GM19238 (cell line): ENCODE data around the gene REG1B.

Experiments
- DNase-seq: peaks from one replicate; pipeline ENCODE4 v3.0.0; 2011; ENCODE audit warnings: low spot score; ENCODE audit not compliant: insufficient read length

REG1B gene, protein sequence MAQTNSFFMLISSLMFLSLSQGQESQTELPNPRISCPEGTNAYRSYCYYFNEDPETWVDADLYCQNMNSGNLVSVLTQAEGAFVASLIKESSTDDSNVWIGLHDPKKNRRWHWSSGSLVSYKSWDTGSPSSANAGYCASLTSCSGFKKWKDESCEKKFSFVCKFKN

DNA sequence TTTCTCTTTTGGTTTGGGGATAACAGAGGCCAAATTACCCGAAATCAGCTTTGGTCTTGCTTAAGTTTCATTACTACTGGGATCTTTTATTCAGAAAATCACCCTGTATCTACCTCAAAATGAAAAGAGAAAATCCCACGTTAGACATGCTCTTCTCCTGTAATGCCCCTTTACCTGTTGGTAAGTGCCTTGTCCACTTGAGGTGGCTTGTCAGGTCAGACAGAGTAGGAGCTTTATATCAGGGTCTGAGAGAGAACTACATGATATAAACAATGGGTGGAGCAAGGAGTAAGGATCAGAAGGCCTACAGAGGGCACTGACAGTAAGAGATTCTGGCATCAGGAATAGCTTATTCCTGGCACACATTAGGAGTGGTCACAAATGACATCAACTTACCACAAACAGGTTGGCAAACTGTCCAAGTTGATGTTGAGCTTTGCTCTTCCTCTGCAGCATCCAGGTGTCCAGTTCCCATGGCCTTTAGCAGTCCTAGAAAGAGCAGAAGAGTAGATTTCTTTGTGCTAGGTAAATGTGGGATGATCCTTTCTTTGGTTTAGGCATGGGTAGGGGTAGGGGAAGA is at the start of gene REG1B:
Gene REG1B (minus strand): TSS at position 209 of the 580 bp plus-strand sequence. CDS start 381 bp downstream, outside the sequence.
- no peak for DNase-seq

DNA sequence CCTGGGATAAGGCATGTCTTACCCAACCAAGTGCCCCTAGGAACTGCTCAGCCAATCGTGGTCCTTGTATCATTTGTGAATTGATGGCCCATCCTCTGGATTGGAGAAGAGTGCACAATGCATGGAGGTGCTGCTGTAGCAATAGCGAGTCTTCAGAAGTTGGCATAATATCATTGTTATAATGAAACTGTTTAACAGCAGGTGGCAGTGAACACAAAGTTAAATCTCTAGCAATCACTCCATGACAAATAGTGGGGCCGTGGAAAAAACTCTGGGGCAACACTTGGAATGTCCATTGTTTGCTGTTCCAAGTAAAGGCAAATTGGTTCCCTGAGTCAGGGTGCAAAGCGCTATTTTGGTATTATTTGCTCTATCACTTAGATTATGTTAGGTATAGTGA is 43.9 kb upstream of the REG1B start:
- DNase-seq, result no peak

DNA sequence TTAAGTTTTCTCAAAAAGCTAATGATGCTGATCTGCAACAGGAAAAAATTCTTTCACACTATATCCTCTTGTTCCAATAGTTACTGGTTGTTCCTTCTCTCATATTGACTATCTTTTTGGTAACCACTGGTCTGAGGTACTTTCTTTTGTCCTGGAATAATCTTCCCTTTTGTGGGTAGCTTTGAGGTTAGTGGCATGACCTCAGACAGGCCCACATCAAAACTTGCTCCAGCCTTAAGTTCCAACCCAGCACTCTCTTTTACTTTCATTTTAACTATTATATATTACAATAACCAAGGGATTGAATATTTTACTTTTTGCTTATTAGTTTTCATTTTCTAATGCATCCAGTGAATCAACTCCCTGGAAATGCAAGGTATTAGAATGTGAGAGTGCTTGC is 42.0 kb upstream of the REG1B start:
- DNase-seq, result no peak

DNA sequence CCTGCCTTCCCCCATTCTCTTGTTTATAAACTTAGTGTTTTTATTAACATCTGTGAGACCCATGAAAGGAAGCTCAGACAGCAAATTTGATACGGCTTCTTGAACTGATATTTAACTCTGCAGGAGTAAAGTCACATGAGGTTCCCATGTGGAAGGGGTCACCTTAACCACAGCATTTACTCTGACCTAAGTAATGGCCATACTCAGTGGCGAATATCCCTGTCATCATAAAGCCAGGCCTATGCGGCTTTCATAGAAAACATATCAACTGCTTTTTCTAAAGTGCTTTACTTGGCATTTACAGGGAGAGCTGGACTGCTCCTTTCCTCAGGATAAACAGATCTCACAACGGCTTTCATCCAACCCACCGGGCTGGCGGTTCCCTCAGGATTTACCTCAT is 41.5 kb upstream of the REG1B start:
- no peak for DNase-seq

DNA sequence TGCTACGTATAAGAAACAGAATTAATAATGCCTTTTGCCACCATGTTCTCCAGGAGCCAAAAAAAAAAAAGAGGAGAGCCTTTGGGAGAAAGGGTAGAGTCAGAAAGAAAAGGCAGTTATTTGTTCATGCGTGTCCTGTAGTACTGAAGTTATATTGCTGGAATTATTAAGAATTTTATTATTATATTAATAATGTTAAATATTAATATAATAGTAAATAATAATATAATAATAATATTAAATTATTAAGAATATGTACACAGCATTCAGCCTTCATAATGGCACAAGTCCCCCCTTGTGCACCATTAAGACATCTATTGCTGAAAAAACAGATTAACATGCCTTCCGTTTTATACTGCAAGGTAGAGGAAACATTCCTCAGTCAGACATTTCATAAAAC is 40.6 kb upstream of the REG1B start:
- DNase-seq, result no peak

DNA sequence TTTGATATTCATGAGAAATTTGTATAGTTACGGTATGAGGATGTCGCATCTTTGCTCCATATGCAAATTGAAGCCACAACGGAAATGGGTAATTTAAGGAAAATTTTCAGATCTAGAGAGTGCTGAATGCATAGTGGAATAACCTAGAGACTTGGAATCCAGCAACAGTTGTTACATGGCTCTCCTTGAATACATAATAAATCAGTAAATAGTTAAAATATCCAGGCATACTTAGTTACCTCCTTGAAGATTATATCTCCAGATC is 37.9 kb upstream of the REG1B start:
- DNase-seq, result no peak

DNA sequence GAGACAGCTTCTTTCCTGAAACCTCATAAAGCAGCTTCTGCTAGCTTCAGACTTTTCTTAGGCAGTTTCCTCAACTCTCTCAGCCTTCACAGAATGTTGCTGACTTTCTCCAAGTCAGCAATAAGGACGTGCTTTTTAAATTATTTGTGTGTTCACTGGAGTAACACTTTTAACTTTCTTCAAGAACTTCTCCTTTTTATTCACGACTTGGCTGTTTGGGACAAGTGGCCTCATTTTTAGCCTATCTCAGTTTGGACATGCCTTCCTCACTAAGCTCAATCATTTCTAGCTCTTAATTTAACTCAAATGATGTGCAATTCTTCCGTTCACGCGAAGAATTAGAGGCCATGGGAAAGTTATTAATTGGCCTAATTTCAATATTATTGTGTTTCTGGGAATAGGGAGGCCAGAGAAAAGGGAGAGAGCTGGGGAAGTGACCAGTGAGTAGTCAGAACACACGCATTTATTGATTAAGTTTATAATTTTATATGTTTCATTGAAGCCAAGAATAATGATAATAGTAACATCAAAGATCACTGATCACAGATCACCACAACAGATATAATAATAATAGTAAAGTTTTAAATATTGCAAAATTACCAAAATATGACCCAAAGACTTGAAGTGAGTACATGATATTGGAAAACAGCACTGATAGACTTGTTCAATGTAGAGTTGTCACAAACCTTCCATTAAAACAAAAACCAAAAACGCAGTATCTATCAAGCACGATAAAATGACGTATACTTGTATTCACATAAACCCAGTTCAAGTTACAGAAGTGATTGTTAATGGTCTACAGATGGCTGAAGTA is 37.3 kb upstream of the REG1B start:
- DNase-seq, result no peak

DNA sequence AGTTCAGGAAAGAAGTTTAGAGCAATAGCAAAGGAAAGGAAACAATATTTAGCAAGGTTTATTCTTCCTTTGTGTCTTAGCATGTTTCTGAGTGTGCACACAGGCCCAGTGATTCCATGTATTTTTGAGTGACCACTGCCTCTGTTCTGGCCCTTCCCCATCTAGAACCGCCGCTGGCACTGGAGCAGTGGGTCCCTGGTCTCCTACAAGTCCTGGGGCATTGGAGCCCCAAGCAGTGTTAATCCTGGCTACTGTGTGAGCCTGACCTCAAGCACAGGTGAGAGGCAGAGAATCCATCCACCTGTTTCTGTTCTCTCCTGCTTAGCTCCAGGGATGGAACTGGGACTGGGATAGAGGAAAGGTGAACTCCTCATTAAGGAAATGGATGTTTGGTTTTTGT is 34.9 kb upstream of the REG1B start:
- no peak for DNase-seq

DNA sequence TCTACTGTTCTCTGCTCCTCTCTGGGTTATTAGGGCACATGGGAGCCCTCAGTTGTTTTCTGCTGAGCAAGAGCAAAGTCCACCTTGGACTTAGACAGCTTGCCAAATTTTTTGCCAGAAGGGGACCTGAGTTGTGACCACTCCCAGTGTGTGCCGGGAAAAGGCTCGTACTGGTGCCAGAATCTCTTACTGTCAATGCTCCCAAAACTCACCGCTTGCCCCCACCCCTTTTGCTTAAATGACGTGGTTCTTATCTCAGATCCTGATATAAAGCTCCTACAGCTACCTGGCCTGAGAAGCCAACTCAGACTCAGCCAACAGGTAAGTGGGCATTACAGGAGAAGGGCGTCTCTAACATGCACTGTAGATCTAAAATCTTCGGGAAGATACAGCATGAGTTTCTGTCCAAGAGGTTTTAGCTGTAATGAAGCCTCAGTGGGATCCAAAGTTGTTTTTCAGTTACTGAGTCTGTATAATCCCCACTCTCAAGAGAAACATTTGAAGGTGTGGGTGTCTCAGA is 32.5 kb upstream of the REG1B start, which contains the start of gene REG1A:
Gene REG1A (plus strand): TSS at position 295 of the 520 bp plus-strand sequence. CDS start 374 bp downstream, outside the sequence.
- no peak for DNase-seq

DNA sequence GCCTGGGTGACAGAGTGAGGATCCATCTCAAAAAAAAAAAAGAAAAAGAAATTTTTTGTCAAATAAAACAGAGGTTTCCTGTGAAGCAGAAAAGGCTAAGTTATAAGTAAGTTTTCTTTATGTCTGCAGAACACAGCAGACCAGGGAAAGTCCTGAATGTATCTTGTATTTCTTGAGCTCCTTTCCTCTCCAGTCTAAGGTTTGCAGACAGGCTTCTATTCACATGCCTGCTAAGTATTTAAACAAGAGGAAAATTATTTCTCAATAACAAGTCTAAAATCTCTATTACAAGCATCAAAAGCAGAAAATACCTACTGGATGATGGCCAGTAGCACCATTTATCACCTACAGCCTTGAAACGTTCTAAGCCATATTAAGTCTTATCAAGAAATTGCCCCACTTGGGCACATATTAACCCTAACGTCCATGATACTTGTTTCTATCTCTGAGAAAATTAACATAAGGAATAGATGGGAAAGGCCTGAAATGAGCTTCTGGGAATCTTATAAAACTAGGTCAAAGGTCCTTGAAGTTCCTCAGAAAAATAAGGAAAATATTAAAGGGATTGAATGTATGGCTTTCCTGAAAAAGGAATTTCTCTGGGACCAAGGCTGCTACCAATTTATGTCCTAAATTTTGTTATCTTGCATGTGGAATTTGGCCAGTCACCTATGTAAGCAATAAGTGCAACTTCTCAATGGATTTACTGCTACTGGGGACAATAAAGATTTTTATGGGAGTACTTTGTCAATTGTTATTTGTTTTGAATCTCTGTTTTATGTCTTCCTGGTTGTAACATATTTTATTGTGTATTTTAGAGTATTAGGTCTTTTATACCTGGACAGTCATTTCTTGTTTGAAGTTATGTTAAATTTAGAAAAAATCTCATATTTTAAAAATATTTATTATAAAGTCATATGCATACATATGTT is 29.5 kb upstream of the REG1B start:
- no peak for DNase-seq

DNA sequence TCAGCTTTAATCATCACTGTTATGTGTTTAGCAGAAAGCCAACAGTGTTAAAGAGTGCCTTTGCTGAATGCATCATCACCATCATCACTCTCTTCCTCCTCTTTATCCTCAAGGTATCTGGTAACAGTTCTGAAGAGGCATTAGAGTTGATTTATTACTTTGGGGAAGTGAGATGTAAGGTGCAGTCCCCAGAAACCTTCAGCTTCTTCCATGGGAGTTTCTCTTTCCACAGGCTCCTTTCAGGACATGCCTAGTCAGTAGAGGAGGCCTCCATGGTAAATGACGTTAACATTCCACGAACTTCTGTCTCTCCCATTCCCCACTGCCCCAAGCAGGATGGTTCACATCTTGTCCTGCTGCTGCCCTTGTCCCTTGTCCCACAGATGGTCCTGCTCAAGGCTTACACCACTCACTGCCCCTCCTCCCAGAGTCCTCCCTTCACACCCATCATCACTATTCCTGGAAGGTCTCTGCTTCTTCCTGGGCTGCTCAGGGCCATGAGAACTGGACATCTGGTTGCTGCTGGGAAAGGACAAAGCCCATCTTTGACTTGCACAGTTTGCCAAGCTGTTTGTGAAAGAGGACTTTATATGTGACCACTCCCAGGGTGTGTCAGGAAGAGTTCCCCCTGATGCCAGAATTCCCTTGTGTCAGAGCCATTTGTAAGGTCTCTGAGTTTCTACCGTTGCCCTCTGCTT is 27.2 kb upstream of the REG1B start:
- no peak for DNase-seq

DNA sequence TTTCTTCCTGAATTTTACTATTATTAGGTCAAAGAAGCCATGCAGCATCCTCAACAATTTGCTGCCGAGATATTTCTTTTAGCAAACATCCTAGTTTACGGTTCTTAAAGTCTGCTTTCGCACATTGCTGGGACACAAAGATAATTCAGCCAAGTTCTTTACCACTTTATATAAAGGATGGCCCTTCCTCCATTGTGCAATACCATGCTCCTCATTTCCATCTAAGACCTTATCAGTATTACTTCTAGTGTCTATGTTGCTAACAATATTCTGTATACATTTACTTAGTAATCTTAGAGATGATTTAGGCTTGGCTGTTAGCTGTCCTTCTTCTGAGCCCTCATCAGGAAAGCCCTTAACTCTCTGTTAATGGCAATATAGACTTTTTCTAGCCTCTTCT is 24.5 kb upstream of the REG1B start:
- DNase-seq, result no peak

DNA sequence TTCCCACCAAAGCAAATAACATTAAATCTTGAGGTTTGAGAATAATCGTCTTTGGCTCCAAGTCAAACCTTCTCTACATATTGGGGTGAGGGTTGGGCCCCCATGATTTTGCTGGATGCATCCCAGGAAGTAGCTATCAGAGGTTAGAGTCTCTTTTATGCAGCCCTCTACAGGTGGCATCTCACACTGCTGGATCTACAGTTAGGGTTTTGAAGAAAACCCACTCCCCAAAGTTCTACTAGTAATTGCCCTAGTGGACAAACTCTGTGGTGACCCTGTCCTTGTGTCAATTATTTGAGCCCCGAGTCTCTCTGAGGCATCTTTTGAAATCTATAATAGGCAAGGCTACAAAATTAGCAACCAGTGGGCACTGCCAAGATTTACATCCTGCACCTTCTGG is 17.5 kb upstream of the REG1B start:
- no peak for DNase-seq

DNA sequence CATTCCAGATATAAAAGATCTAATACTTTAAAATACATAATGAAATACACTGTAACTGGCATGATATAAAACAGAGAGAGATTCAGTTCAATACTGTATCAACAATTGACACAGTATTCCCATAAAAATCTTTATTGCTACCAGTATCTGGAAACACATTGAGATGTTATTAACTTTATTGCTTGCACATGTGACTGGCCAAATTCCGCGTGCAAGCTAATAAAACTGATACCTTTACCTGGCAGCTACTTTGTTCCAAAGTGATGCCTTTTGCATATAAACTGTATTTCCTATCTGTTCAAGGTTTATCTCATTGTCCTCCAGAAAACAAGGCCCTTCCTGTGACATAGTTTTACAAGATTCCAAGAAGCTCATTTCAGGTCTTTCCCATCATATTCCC is 15.4 kb upstream of the REG1B start:
- no peak for DNase-seq

DNA sequence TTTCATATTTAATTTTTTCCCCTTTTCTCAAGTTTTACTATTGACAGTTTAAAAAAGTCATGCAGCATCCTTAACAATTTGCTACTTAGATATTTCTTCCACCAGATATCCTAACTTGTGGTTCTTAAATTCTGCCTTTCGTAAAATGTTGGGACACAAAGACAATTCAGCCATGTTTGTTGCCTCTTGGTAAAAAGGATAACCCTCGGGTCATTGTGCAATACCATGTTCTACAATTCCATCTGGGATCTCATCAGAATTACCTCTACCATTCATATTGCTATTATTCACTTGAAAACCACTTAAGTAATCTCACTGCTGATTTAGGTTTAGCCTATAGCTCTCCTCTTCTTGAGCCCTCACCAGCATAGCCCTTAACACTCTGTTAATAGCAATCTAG is 13.2 kb upstream of the REG1B start:
- no peak for DNase-seq

DNA sequence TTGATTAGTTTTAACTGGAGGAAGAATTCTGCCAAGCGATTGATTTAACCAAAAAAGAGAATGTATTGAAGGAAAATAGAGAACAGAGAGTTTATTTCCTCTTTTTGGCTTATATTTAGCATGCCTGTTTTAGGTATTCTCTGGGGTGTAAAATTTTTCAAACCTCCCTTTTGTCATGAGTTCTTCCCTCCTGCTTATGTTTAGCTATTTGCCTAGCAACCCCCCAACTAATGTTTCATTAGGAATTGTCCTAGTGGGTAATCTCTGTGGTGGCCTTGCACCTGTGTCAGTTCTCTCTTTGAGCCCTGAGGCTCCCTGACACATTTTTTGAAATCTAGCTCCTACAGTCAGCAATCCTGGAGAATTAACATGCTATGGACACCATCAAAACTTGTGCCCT is 12.5 kb upstream of the REG1B start:
- no peak for DNase-seq

DNA sequence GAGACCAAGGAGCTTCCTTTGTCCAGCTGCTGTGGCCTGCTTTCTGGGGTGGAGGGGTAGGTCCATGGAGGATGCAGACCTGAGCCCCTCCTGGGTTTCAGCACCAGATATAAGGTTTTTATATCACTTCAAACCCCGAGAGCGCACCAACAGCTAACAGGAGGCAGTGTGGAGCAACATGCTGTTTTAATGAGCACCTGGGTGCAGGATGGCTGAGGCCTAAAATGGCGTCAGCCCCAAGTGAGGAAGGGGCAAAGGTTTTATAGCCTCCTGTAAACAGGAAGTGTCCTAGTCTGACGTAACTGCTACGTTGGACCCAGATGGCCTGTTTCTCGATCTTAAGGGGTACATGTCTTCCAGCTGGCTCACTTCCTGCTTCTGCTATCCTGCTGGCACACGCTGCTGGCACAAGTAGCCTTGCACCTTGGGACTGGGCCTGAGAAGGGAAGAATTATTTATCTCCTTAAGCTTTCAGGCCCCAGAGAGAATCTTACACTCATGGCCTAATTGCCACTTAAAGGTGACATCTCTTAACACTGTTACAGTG is 11.4 kb upstream of the REG1B start:
- DNase-seq, result no peak

DNA sequence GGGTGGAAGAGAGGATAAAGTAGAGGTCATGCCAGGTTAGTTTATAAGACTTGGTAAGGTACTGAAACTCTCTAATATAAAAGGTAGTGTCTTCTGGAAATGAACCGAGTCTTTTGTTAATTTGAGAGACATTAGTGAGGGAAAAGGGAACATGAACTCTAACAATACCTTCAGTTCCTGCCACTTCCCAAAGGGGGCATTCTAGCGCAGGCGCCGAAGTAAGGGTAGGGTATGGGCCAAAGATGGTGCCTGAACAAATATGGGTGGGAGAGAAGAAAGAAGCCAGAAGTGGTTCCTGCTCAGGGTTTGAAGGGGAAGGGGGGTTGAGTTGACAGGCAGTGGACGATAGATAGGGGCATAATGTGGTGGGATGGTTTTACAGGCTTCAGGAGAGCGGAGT is 10.1 kb upstream of the REG1B start:
- DNase-seq, result no peak

DNA sequence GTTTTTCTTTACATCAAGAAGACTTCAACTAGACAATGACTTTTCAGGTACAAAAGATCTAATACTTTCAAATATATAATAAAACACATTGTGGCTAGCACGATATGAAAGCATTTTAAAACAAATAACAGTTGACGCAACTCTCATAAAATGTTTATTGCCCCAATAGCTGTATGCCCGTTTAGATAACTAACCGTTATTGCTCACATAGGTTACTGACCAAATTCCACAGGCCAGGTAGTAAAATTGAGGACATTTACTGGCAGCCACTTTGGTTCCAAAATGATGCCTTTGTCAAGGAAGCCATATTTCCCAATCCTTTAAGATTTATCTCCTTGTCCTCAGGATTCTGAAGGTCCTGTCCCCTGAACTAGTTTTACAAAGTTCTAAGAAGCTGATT is 2.9 kb upstream of the REG1B start:
- no peak for DNase-seq

DNA sequence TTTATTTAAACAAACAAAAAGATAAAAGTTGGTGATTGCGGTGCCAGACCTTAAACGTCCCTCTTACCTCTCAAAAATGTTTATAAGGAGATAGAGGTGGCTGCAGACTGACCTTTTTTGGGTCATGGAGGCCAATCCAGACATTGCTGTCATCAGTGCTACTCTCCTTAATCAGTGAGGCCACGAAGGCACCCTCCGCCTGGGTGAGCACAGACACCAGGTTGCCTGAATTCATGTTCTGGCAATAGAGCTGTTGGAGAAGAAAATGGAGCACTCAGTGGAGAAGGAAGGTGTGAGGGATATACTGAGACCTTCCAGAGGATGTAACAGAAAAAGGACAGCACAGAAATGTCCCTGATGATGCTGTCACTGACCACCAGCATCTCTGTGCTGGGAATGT is 1.5 kb downstream of the REG1B start:
- DNase-seq, result no peak

DNA sequence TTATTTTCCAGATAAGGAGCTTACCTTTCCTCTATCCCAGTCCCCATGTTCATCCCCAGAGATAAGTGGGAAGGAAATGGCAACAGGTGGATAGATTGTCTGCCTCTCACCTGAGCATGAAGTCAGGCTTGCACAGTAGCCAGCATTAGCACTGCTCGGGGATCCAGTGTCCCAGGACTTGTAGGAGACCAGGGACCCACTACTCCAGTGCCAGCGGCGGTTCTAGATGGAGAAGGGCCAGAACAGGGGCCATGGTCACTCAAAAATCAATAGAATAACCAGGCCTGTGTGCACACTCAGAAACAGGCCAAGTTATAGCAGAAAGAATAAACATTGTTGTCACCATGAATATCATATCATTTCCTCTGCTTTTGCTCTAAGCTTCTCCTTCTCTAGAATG is 2.4 kb downstream of the REG1B start:
- DNase-seq, result no peak
